Measurements from ENCODE around the gene PRKAR1A.
"Not testable (repeated sequence)": the region's sequence is repeated elsewhere in the genome, so short reads cannot be mapped to it uniquely, and the experiment has no call there.

The PRKAR1A gene

DNA sequence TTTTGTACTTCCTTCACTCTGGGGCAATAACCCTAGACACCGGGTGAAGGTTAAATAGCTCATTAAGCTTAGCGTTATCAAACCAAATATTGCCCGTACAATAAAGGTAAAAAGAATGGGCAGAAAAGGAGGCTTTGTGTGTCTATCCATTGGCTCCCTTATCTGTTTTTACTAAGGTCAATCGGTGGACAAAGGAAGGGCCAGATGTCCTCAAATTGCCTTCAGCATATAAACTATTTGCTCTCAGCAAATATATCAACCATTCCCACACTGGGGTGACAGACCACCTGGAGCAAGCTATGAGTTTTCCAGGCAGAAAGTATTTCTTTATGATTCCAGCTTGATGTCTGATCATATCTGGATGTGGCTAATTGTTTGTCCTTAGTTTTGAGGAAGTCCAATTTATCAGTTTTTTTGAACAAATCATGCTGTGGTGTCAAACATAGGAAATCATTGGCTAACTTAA, 29.6 kb upstream of the PRKAR1A start:
- POLR2A ChIA-PET, result no interaction called here
- TF ChIP-seq SP1 (IDR thresholded peaks at IDR 0.05) (no peak), BHLHE40 (IDR thresholded peaks at IDR 0.05; ENCODE audit: borderline replicate concordance) (no peak), FOXM1 (IDR thresholded peaks at IDR 0.05; ENCODE audit: borderline replicate concordance) (no peak), TARDBP (IDR thresholded peaks at IDR 0.05) (no peak), SUZ12 (IDR thresholded peaks at IDR 0.05) (no peak), ELF4 (IDR thresholded peaks at IDR 0.05) (no peak), FOXK2 (IDR thresholded peaks at IDR 0.05) (no peak), LEF1 (IDR thresholded peaks at IDR 0.05; ENCODE audit: borderline replicate concordance) (no peak), ARNT (IDR thresholded peaks at IDR 0.05) (no peak), CTBP1 (IDR thresholded peaks at IDR 0.05; ENCODE audit: borderline replicate concordance) (no peak), HDGF (IDR thresholded peaks at IDR 0.05; ENCODE audit: borderline replicate concordance) (no peak), ZNF384 (IDR thresholded peaks at IDR 0.05) (no peak), L3MBTL2 (conservative IDR thresholded peaks at IDR 0.05) (no peak), NFRKB (IDR thresholded peaks at IDR 0.05) (no peak), FOXA1 (IDR thresholded peaks at IDR 0.05) (no peak)
- TF ChIP-seq, protein P1, sequence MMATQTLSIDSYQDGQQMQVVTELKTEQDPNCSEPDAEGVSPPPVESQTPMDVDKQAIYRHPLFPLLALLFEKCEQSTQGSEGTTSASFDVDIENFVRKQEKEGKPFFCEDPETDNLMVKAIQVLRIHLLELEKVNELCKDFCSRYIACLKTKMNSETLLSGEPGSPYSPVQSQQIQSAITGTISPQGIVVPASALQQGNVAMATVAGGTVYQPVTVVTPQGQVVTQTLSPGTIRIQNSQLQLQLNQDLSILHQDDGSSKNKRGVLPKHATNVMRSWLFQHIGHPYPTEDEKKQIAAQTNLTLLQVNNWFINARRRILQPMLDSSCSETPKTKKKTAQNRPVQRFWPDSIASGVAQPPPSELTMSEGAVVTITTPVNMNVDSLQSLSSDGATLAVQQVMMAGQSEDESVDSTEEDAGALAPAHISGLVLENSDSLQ (IDR thresholded peaks at IDR 0.05), result no peak
- no peak for DNase-seq (ENCODE audit: extremely low spot score)
- CTCF ChIA-PET, result interaction anchor here (1.0 kb wide), 1 partner anchor 17 kb away, joined by 3 read pairs; no protein-coding TSS in a partner anchor

DNA sequence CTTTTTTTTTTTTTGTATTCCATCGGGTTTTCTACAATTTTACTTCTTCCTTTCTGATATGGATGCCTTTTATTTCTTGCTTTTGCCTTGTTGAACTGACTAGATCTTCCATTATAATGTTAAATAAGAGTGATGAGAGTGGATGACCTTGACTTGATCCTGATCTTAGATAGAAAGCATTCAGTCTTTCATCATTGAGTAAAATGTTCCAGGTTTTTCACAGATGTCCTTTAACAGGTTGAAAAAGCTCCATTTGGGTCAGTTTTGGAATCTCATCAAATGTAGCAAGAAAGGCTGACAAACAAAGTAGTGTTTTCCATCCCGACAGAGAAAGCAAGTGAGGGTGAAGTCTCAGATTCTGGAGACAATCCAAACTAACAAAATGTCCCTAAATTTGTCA, 27.8 kb upstream of the PRKAR1A start:
- no peak for DNase-seq (ENCODE audit: extremely low spot score)
- CTCF ChIA-PET, result interaction anchor here (0.6 kb wide), 1 partner anchor 1004 kb away, joined by 4 read pairs; no protein-coding TSS in a partner anchor
- POLR2A ChIA-PET, result no interaction called here
- no peak for TF ChIP-seq BHLHE40 (IDR thresholded peaks at IDR 0.05; ENCODE audit: borderline replicate concordance)
- no peak for TF ChIP-seq ARNT (IDR thresholded peaks at IDR 0.05)
- TF ChIP-seq FOXM1 (IDR thresholded peaks at IDR 0.05; ENCODE audit: borderline replicate concordance), result no peak
- TF ChIP-seq CTBP1 (IDR thresholded peaks at IDR 0.05; ENCODE audit: borderline replicate concordance), result no peak
- no peak for TF ChIP-seq L3MBTL2 (conservative IDR thresholded peaks at IDR 0.05)
- TF ChIP-seq FOXK2 (IDR thresholded peaks at IDR 0.05), result no peak
- TF ChIP-seq, protein P1 (IDR thresholded peaks at IDR 0.05), result no peak
- no peak for TF ChIP-seq SP1 (IDR thresholded peaks at IDR 0.05)
- no peak for TF ChIP-seq TARDBP (IDR thresholded peaks at IDR 0.05)
- TF ChIP-seq HDGF (IDR thresholded peaks at IDR 0.05; ENCODE audit: borderline replicate concordance), result no peak
- no peak for TF ChIP-seq NFRKB (IDR thresholded peaks at IDR 0.05)
- no peak for TF ChIP-seq FOXA1 (IDR thresholded peaks at IDR 0.05)
- TF ChIP-seq SUZ12 (IDR thresholded peaks at IDR 0.05), result no peak
- no peak for TF ChIP-seq ELF4 (IDR thresholded peaks at IDR 0.05)
- no peak for TF ChIP-seq LEF1 (IDR thresholded peaks at IDR 0.05; ENCODE audit: borderline replicate concordance)
- TF ChIP-seq ZNF384 (IDR thresholded peaks at IDR 0.05), result no peak

DNA sequence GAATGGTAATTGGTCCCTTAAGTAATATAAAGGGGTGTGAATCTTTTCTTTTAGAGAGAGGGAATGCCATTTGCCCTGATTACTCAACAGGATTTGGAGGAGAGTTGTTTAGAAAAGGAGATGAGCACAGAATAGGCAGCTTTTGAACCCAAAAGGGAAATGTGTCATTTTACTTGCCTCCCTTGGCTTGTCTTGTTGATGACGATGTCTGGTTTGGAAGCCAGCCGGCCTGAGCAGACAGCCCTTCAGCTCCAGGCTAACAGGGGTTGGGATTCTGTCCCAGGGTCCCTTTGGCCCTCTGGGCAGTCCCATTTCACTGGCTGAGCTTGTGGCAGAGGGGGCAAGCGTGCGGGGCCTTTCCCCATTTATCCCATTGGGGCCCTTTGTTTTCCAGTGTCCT, 22.3 kb upstream of the PRKAR1A start:
- ChIA-PET CTCF (no interaction called here), POLR2A (no interaction called here)
- no peak for DNase-seq (ENCODE audit: extremely low spot score)
- TF ChIP-seq LEF1 (IDR thresholded peaks at IDR 0.05; ENCODE audit: borderline replicate concordance) (no peak), CTBP1 (IDR thresholded peaks at IDR 0.05; ENCODE audit: borderline replicate concordance) (no peak), FOXK2 (IDR thresholded peaks at IDR 0.05) (no peak), SUZ12 (IDR thresholded peaks at IDR 0.05) (no peak), FOXA1 (IDR thresholded peaks at IDR 0.05) (no peak), TARDBP (IDR thresholded peaks at IDR 0.05) (no peak), FOXM1 (IDR thresholded peaks at IDR 0.05; ENCODE audit: borderline replicate concordance) (no peak), BHLHE40 (IDR thresholded peaks at IDR 0.05; ENCODE audit: borderline replicate concordance) (no peak), HDGF (IDR thresholded peaks at IDR 0.05; ENCODE audit: borderline replicate concordance) (no peak), ARNT (IDR thresholded peaks at IDR 0.05) (no peak), L3MBTL2 (conservative IDR thresholded peaks at IDR 0.05) (no peak), ZNF384 (IDR thresholded peaks at IDR 0.05) (no peak), ELF4 (IDR thresholded peaks at IDR 0.05) (no peak)
- TF ChIP-seq, protein P1 (IDR thresholded peaks at IDR 0.05), result no peak

DNA sequence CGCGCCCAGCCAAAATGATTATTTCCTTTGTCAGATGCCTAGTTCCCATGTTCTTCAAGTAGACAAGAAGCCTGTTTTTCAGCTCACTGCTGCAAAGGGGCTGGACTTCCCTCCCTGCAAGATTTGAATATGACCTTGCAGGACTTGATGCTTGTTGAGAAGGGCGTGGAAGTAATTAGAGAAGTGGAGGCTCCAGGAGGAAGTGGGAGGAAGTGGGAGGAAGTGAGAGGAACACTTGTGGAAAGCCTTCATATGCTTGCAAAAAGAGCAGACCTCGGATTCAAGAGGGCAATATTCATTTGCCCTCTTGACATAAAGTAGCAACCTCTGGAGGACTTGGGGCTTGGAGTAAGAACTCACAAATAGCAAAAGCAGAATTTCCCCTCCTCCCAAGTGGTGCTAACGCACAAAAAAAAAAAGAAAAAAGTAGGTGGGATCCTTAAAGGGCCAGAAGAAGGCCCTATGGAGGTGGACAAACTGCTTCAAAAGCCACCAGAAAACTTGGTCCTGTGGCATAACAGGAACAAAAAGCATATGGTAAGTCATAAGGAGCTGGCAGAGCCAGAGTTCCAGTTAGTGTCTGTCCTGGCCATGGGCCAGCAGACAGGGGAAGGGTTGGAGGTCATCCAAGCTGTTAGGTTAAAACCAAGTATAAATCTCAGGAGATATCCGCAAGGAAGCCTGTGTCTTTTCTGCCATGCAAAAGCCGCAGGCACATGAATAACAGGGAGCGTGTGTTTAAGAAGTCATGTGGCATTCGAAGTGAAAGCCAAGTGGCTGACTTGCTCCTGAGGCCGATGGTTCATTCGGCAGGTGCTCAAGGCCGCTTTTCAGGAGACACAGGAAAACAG, 20.6 kb upstream of the PRKAR1A start:
- POLR2A ChIA-PET, result no interaction called here
- CTCF ChIA-PET, result no interaction called here
- TF ChIP-seq ZNF384 (IDR thresholded peaks at IDR 0.05) (no peak), SP1 (IDR thresholded peaks at IDR 0.05) (no peak), ELF4 (IDR thresholded peaks at IDR 0.05) (no peak), CTBP1 (IDR thresholded peaks at IDR 0.05; ENCODE audit: borderline replicate concordance) (no peak)
- DNase-seq (ENCODE audit: extremely low spot score), result no peak

DNA sequence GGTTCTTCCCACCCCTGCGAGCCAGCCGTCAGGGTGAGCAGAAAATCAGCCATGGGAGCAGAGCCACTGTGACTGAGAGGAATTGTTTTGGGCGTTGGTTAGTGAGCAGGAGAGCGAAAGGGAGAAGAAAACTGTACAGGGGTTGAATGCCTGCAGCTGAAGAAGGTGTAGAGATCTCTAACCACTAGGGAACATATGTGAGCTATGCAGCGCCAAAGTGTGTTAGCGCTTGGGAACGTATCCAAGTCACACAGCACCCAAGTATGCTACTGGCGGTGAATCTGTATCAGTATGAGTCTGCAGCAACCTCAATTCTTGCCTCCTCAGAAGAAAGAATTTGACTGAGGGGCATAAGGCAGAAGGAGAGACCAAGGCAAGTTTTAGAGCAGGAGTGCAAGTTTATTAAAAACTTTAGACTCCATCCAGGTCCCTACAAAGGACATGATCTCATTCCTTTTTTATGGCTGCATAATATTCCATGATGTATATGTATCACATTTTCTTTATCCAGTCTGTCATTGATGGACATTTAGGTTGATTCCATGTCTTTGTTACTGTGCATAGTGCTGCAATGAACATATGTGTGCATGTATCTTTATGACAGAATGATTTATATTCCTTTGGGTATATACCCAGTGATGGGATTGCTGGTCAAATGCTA, 19.7 kb upstream of the PRKAR1A start:
- CTCF ChIA-PET; POLR2A ChIA-PET; DNase-seq (ENCODE audit: extremely low spot score): not testable (repeated sequence)

DNA sequence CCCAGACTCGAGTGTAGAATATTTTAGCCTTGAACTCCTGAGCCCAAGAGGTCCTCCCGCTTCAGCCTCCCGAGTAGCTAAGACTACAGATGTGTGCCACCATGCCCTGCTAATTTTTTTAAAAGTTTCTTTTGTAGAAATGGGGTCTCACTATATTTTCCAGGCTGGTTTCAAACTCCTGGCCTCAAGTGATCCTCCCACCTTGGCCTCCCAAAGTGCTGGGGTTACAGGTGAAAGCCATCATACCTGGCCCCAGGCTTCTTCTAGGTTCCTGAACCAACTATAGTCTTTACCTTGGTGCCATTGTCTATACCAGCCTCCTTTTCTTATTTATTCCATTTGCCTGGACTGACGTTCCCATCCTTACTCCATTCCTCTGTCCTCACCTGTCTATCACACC, 17.1 kb upstream of the PRKAR1A start:
- TF ChIP-seq ZNF384 (IDR thresholded peaks at IDR 0.05) (no peak), ARNT (IDR thresholded peaks at IDR 0.05) (no peak), HDGF (IDR thresholded peaks at IDR 0.05; ENCODE audit: borderline replicate concordance) (no peak), TARDBP (IDR thresholded peaks at IDR 0.05) (no peak)
- ChIA-PET CTCF (no interaction called here), POLR2A (interaction anchor here (1.2 kb wide), 1 partner anchor 17 kb away, joined by 4 read pairs; the partner anchor contains the start of gene PRKAR1A)
- DNase-seq (ENCODE audit: extremely low spot score), result no peak
